ENCODE results near the gene IL11RA.
A peak's percentile ranks its signal among the peaks of the same experiment; 100 is the strongest.

Gene IL11RA

DNA sequence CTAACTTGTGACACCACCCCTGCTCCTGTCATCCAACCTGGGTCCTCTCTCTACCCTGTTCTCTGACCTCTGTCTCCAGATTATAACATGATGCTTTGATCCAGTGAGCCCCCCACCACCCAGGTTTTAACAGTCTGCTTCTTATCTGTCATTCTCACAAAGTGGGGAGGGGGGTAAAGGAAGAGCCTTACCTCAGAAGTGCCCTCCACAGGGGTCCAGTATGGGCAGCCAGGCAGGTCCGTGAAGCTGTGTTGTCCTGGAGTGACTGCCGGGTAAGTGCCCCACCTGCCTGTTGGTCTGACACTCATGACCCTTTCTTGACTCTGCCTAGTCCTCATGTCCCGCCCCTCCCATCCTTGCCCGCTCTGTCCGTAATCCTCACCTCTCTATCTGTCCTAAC, 3.4 kb downstream of the IL11RA start:
- DNase-seq: no peak

DNA sequence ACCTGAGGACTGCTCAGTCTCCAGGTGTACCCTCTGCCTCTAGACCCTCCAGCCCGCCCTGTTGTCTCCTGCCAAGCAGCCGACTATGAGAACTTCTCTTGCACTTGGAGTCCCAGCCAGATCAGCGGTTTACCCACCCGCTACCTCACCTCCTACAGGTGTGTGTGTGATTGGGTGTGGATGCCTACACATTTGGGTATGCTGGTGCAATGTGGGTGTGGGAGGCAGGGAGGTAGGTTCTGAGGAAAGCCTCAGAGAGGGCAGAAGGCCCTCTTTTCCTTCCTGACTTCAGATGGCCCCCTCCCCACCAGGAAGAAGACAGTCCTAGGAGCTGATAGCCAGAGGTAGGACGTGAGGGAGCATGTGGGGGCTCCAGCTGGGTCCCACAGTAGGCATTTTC, 5.0 kb downstream of the IL11RA start:
- no peak for DNase-seq

DNA sequence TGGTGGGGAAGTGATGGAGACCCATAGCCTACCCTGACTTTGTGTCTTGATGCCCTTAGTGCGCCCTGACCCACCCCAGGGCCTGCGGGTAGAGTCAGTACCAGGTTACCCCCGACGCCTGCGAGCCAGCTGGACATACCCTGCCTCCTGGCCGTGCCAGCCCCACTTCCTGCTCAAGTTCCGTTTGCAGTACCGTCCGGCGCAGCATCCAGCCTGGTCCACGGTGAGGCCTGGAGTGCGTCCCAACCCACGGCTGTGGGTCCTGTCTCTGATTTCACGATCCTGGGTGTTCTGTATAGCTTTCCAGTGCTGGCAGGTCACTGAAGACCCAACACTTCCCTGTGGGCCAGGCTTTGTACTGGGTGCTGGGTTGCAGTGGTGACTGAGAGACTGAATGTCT, 6.5 kb downstream of the IL11RA start:
- no peak for DNase-seq

DNA sequence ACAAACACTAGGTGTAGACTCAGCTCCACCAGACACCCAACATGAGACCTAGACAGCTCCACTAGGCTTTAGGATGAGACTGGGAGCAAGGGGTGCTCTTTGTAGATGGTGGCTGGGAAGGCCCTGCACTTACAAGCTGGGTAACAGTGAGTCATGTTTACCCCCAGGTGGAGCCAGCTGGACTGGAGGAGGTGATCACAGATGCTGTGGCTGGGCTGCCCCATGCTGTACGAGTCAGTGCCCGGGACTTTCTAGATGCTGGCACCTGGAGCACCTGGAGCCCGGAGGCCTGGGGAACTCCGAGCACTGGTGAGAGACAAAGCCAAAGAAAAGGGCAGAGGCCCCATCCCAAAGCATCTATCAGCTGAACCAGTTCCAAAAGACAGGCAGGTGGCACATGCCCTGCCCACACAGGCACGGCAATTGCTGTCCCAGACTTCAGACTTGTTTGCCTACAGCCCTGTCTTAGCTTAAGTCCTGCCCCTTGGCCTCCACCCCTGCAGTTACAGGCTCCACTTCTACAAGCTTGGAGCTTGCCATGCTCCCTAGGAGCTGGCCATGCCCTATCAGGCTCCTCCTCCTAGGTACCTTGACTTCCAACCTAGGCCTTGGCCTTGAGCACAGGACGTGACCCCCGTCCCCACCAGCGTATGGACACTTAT, 7.7 kb downstream of the IL11RA start:
- DNase-seq: no peak

DNA sequence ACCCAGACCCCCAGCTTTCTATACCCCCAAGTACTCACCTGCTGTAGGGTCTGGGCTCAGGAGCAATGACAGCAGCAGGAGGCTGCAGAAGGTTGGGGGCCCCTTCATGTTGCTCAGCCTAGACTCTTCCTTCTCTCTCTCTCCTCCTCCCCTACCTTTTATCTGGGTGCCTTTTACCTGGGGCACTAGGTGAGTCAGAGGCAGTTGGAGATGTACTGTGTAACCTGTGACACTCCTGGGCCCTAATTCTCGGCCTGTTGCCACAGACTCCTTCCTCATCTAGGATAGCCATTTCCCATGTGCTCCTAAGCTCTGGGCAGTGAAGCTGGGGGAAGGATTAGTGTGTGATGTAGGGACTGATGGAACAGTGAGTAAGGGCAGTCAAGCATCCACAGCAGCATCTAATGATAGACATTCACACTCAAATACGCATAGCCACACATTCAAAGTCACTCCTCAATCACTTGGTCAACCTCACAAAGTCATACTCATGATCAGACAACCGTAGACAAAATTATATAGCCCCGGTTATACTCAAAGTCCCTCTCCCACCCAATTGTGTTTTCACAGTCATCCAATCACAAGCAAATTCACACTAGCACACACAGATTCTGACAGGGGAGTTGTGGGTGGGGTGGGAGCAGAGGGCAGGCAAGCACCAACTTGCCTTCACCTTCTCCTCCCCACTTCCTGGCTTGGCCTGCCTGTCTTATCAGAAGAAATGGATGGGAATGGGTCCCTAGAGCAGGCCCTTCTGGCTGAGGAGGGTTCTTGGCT, 10.7 kb downstream of the IL11RA start, which contains the start of gene CCL27:
Gene CCL27, minus strand, starts transcription at position 132 of the 777 bp plus-strand sequence. Its CDS starts 24 bp downstream, at position 108.
- DNase-seq: no peak

DNA sequence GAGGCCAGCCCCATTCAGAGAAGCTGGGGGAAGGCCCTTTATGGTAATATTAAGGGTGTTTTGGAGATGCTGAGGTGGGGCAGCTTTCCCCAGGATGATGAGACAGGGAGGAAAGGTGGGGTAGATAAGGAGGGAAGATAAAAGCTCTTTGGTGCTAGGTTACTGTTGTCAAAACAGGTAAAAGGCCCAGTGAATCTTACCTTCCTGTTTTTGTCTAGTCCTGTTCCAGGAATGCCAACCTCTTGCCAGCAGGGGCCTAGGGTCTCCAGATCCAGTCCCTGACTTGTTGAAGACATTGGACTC, 11.3 kb downstream of the IL11RA start:
- no peak for DNase-seq

DNA sequence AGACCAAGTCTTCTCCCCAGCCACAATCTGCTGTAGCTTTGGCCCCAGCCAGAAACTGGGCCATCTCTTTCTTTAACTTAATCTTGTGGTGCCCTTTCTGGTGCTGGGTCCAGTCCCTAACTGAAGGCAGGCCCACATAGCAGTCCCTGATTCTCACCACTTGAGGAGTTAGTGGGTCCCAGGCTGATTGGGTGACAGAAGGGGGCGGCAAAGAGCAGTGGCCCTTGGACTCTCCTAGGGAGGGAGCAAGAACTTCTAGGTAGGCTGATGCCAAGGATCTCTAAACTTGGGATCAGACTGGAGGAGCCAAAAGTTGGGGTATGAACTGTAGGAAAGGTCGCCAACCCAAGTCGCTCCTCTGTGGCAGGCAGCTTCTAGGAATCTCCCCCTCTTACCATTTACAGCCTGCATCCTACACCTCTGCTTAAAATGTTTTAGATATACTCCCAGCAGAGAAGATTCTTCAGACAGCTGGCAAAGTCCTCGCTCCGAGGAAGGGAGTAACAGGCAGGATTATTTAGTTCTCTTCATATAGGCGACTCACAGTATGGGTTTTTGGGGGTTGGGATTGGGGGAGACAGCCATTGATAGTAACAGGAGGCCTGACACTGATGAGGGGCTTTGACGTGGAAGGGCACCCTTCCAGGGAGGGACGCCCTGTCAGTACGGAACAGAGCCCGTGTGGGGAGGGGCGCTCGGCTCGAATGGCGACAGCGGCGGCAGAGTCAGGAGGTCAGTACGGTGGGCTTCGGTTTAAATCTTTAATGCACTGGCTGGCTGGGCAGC, 12.5 kb downstream of the IL11RA start:
- DNase-seq: no peak

DNA sequence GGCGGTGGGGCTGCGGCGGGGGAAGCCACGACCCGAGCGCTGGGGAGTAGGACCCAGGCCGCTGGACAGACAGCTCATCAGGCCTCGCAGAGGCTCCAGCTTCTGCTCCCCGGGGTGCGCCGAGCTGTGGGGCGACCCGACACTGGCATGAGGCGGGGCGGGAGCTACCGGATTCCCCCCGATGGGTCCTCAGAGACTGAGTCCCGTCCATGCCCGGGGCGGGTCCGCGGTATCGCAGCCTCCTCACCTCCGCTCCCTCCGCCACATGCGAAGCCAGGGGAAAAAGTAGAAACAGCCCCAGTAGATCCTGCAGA, 13.0 kb downstream of the IL11RA start:
- DNase-seq: no peak

DNA sequence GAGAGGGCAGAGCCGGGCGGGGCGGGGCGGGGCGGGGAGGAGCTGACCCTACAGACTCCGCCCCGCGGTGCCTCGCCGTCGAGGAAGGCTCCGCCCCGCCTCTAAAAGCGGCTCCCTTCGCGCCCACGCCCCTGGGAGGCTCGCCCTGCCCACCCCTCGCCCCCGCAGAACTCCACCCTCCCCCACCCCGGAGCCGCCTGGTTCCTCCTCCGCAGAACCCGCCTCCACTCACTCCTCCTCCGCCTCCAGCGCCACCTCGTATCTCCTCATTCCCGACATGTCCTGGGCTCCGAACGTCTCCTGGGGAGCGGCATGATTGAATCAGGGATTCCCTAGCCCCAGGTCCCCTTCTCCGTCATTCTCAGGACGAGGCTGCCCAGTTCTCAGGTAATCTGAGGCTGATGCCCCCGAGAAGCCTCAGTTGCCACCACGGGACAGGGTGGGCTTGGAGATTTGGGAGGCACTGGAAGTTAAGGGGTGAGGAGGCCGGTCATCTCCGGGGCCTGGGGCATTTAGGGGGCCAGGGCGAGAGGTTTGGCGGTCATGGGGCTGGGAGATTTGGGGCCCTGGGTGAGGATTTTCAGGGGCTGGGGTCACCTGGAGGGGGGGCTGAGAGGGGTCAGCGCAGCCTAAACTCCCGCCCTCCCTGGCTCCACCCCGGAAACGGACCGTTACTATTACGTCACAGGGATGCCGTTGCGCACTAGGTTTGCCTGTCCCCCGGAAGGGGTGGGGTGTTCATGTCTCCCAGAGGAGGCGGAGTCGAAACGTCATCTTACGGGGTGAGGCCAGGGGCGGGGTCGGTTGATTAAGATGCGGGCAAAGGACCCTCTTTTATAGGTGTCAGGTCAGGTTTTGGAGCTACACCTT, 13.6 kb downstream of the IL11RA start:
- DNase-seq: no peak

DNA sequence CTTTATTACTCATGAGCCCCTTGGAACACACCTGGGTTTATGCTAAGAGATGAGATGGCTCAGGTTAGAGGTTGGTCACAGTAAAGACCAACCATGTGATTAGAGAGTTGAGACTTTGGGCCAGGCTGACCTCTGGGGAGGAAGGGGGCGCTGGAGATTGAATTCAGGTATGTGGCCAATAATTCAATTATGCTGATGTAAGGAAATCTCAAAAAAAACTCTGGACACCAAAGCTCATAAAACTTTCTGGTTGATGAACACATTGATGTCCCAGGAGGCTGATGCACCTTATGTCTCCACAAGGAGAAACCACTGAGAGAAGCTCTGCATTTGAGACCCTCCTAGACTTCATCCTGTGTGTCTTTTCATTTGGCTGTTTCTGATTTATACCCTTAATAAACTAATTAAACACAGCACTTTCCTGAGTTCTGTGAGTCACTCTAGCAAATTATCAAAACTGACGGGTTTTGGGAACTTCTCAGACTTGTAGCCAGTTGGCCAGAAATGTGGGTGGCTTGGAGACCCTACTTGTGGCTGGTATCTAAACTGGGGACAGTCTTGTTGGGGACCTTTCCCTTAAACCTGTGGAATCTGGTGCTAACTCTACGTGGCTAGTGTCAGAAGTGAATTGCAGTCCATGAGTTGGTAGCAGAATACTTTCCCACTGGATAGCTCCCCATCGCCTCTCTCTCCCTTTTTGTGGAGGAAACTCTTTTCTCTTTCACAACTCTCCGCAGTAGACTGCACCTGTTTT, 18.0 kb downstream of the IL11RA start:
- DNase-seq: no peak

DNA sequence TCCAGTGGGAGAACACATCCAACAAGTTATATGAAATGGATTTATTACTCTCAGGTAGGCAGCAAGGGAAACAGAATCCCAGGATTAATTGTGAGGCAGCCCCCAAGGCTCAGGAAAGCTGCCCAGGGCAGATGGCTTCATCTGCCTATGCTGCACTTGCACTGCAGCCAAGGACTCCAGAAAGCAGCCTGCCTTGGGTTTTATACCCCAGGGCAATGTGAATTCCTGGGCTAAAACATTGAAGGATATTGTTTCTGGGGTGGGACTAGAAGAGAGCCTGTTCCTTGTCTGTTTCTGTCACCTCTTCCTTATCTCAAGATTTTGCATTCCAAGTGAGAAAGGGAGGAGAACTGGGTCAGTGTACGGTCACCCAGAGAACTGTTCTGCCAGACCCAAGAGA, 19.3 kb downstream of the IL11RA start:
- no peak for DNase-seq

DNA sequence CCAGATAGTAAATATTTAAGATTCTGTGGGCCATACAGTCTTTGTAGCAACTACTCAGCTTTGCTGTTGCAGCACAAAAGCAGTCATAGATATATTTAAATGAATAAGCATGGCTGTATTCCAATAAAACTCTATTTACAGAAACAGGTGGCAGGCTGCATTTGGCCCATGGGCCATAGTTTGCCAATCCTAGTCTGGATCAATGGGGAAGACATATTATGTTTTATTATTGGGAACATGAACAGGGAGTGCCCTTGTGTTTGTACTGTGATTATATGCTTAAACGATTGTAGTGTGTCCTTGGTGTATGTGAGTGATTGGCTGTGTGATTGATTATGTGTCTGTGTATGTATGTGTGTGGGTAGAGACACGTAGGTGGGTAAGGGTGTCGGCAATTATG, 22.5 kb downstream of the IL11RA start:
- DNase-seq: no peak

DNA sequence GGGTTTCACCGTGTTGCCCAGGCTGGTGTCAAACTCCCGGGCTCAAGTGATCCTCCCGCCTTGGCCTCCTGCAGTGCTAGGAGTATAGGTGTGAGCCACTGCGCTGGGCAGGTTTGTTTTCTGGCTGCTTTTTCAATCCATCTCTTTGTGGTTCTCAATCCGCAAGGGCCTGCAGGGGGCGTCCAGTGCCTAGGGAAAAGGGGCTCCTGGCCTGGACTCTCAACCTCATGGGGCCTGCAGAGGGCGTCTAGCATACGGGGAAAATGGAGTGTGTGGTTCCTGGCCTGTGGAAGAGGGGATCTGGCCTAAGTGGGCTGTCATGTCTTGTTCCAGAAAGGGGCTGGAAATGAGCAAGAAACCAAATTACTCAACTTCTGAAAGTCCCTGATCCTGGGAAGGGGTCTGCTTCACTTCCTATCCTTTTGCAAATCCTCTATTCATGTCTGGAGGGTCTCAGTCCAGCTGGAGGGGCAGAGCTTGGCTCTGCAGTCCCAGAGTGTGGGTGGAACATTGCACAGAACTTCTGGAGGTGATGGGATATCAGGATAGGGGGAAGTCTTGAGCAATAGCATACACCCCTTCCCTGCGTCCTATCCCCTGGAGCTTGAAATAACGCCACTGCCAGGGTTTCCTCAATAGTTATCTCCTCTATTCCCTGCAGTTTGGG, 23.2 kb downstream of the IL11RA start:
- peak; percentile 72 for DNase-seq

DNA sequence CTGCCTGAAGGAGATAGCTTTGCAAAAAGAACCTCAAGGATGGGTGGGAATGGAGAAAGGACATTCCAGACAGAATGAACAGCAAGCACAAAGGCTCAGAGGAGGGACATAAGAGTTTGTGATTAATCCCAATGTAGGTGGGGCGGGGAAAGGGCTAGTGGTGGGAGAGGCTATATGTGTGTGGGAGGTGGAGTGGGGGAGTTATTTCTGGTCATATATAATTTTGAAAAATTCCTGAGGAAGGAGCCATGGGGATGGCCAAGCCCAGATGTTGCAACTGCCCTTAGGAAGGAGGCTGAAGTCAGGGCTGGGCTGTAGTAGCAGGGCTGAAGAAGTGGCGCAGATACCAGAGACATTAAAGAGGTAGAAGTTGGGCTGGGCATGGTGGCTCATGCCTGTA, 23.9 kb downstream of the IL11RA start:
- DNase-seq: no peak

DNA sequence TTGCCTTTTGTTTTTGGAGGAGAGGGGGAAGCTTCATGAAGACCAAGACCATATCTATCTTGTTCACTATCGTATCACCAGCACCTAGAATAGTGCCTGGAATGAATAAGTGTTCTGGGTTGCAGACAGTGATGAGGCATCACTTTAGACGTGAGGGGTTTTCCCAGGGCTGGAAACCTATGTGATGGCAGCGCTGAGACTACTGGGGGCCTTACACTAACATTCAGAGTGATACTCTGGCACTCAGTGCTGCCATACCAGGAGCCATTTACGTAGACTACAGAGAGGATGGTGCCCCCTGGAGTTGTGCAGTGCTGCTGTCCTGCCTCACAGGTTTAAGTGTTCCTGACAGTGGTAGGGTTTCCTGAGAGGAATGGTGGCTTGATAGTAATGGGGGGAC, 32.2 kb downstream of the IL11RA start:
- DNase-seq: no peak

DNA sequence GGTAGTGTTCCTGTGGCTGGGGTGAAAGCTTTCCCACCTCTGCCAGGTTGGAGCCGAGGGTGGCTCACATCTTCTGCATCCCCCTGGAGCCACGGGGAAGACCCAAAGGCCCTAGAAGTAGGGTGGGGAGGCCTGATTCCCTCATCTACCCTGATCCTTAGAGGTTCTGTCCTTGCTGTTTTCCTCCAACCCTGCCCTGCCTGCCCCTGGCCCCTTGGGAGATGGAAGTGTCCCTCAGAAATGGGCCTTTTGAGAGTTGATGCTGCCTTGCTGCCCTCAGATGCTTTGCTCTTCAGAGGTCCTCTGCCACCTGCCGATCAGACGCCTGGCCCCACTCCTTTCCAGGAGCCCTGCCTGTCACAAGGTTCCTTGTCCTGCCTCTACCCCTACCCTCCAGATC, 32.8 kb downstream of the IL11RA start:
- no peak for DNase-seq

DNA sequence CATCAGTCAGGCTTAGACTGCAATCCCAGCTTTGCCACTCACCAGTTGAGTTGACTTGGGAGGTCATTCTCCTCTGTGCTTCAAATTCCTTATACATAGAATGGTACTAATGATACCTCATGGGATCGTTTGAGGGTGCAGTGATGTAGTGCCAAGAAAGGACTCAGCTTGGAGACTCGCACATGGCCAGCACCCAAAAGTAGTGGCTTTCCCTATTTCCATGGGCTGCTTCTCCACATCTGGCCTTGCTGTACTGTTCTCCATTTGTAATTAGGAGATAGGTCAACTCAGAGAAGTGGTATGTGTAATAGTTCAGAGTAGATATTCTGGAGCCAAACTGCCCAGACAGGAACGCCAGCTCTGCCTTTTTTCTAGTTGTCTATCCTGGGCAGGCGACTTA, 33.6 kb downstream of the IL11RA start:
- no peak for DNase-seq

DNA sequence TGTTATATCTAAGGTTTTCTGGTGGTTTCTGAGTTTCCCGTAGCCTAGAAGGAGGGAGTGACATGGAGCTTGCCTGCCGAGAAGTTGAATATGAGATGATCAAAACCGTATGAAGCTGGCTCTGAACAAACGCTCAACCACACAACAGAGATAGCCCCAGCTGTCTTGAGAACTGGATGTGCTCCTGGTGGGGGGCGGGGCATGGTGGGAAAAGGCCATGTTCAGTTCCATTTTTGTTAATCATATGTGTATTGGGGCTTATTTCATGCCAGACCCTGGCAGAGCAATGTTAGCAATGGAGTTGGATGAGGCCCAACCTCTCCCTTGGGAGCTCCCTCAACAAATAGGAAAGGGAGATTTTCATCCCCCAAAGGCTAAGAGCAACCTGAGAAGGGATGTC, 34.2 kb downstream of the IL11RA start:
- no peak for DNase-seq

DNA sequence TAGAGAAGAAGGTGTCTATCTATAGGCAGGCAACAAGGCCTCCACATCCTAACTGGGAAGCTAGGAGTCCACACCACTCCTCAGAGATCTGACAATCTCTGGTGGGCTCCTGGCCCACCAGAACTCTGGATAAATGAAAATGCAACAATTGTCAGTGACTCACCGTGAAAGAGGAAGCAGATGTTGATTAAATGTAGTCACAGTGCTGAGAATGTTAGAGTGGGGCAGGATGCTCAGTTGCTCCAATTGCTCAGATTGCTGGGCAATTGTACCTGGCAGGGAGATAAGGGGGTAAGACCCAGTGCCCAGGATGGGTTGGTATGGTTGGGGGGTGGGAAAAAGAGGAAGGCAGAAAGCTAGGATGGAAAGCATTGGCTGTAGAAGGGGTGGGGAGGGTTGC, 34.7 kb downstream of the IL11RA start:
- DNase-seq: no peak

DNA sequence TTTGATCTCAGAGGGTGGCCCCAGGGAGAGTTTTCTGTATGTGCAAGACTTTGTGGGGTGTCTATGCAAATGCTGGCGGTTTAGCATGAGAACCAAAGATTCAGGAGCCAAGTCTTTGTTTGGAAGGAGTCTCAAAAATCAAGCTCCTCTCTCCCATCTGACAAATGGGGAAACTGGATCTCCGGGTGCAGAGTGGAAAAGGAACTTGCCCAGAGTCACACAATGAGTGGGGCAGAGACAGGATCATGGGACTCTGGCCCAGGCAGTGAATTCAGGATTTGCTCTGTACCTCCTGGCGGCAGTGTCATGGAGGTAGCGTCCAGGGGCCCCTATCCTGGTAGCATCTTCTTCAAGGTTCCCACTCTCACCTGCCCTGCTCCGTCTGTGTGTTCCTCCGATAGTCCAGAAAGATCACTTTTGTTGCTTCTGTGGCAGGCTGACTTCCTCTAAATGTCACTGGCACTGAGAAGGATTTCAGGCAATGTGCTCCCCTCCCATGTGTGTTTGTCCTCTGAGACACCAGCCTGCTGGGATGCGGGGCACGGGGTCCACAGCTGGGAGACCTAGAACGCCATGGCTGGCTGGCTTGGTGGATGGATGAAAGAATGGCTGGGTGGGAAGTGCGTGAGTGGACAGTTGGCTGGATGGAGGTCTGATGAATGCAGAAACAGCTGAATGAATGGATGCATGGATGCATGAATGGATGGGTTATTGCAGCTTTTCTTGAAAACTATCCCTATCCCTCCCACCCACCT, 35.5 kb downstream of the IL11RA start:
- no peak for DNase-seq

Measured in GDM1 (cell line).